C4-2B (cell line): ENCODE measurements around the gene RBL2.
"Not testable (repeated sequence)": the region's sequence is repeated elsewhere in the genome, so short reads cannot be mapped to it uniquely, and the experiment has no call there.

ENCODE experiments used
- H3K27ac ChIP-seq: fragments of 450-650 bp; 2 replicates; pipeline ENCODE4 v1.5.1; 2017
- CTCF ChIP-seq: fragments of 450-650 bp; conservative IDR thresholded peaks from 2 replicates; pipeline ENCODE4 v1.5.1; 2017; ENCODE audit warnings: mild to moderate bottlenecking
- ZFX ChIP-seq: fragments of 450-650 bp; IDR thresholded peaks from 2 replicates; pipeline ENCODE4 v1.6.1; 2017

RBL2 gene

DNA sequence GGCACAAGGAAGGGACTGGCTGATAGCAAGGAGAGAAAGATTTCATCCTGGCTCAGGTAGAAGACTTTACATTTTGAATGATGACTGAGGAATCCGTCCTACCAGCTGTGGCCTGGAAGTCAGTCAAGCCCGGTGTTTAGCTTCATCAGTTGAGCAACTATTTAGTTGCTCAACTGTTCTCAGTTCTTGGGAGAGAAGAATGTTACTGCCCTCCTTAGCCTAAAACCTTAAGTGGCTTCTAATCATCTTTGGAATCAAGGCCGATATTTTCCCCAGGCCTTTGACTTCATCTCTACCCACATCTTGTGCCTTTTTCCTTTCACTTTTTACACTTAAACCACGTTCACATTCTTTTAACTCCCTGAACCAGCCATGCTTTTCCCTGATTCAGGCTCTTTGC lies 17.3 kb upstream of the RBL2 start:
- TF ChIP-seq ZFX (no peak), CTCF (no peak)

GRCh38 chr16:53417976-53418375 lies 16.3 kb upstream of the RBL2 start:
- no peak overlapping the region for H3K27ac ChIP-seq
- TF ChIP-seq ZFX (no peak), CTCF (no peak)

More for the DNA sequence above, 17.3 kb upstream of the RBL2 start:
- H3K27ac ChIP-seq, result no peak overlapping the region

GRCh38 chr16:53419383-53419709 lies 14.9 kb upstream of the RBL2 start:
- H3K27ac ChIP-seq, result not testable (repeated sequence)

DNA sequence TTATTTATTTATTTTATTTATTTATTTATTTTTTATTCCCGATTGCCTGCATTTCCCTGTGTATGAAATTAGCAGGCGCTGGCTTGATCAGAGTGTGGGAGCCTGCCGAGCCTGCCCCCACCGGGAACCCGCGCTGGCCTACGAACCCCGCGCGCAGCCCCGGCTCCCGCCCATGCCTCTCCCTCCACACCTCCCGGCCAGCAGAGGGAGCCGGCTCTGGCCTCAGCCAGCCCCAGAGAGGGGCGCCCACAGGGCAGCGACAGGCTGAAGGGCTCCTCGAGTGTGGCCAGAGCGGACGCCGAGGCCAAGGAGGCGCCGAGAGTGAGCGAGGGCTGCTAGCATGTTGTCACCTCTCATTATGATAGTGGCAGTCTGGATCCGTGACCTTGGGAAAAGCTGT lies 13.0 kb upstream of the RBL2 start:
- TF ChIP-seq CTCF, result peak; percentile 12; the same call in 1 of the 2 replicates
- no peak for TF ChIP-seq ZFX

GRCh38 chr16:53423968-53424367 lies 10.3 kb upstream of the RBL2 start:
- H3K27ac ChIP-seq, result not testable (repeated sequence)

More for the DNA sequence above, 13.0 kb upstream of the RBL2 start:
- H3K27ac ChIP-seq, result no peak overlapping the region

GRCh38 chr16:53428681-53429080 lies 5.6 kb upstream of the RBL2 start:
- no peak overlapping the region for H3K27ac ChIP-seq
- TF ChIP-seq ZFX (no peak), CTCF (no peak)

GRCh38 chr16:53429221-53429943 lies 4.9 kb upstream of the RBL2 start:
- no peak overlapping the region; the same call in 1 of the 2 replicates for H3K27ac ChIP-seq
- TF ChIP-seq ZFX, result no peak
- no peak for TF ChIP-seq CTCF

DNA sequence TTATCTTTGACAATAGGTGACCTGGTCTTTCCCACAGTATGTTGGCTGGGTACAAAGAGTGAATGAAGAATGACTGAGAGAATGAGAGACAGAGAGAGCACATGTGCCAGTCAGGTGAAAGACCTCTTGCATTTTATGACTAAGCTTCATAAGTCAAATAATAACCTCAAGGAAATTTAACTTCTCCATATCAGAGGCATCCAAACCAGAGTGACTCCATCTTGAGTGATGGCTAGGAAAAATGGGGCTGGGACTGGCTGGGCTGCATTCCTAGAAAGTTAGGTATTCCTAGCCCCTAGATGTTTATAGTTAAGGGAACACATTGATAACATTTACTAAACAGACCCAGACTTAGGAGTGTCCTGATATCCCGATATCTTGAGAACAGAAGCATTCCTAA lies 3.9 kb upstream of the RBL2 start:
- H3K27ac ChIP-seq, result no peak overlapping the region
- TF ChIP-seq CTCF (no peak), ZFX (no peak)
